K562 (cell line): ENCODE data around the gene TSPAN3. TPM values are rescaled to one million over a fixed set of nuclear protein-coding genes. Genes with fewer than 3 reads are reported as not detected.

ENCODE experiments used
- ATAC-seq: fragments of 200-7000 bp; cut with Tn5 transposase; 3 replicates; pipeline ENCODE4 v1.9.1; 2020; ENCODE audit warnings: moderate library complexity
- BruUV-seq: library from RNA; stranded (reverse); fragments of 400-500 nt; replicated peaks from 2 replicates; lab custom pipeline; 2021; lab: Mats Ljungman, UMichigan
- CTCF ChIA-PET: fragments of 300-600 bp; formaldehyde crosslinking; extraction: SDS; loops from one replicate; lab custom pipeline; 2021; ENCODE audit warnings: low intra/inter-chr PET ratio; lab: Yijun Ruan, JAX
- POLR2A ChIA-PET: fragments of 300-600, 350-650 bp; sonication (Branson Sonifier 250); formaldehyde crosslinking; extraction: SDS; loops from one replicate; lab custom pipeline; 2021; ENCODE audit warnings: antibody characterized with exemption, inconsistent platforms; lab: Yijun Ruan, JAX
- DNase-seq, 4 experiments: peaks; one replicate each; pipeline versions ENCODE4 v3.0.0 to v3.0.0-alpha.2; 2011 to 2018; ENCODE audit warnings: low spot score in 3 of 4, mixed read lengths in 3 of 4; ENCODE audit errors: extremely low read depth in 1 of 4
- FAIRE-seq: peaks from 2 replicates; lab custom pipeline; 2011; peaks lifted over from hg19 to GRCh38; lab: Jason Lieb, UNC
- H2AFZ ChIP-seq: 2 replicates; pipeline ENCODE4 v1.6.0; 2011; ENCODE audit warnings: low read depth, low read length, control low read depth, inconsistent platforms
- H3K27ac ChIP-seq: fragments of 200-600 bp; 3 replicates; pipeline ENCODE4 v1.8.0; 2011; ENCODE audit warnings: low read depth, mild to moderate bottlenecking, control low read depth, inconsistent platforms, low read length, moderate library complexity, mixed read lengths; ENCODE audit errors: extremely low read depth
- H3K27me3 ChIP-seq, 2 experiments: fragments of 300-600 bp in 1 of 2; 2 replicates in 1 of 2; 3 replicates in 1 of 2; pipeline versions ENCODE4 v1.6.0 to v1.8.0; 2011; ENCODE audit warnings: inconsistent platforms in 2 of 2, low read length in 2 of 2, mild to moderate bottlenecking in 1 of 2, mixed read lengths in 1 of 2, moderate library complexity in 1 of 2; ENCODE audit not compliant: control insufficient read depth in 2 of 2, insufficient read depth in 2 of 2
- H3K36me3 ChIP-seq: fragments of 300-600 bp; 3 replicates; pipeline ENCODE4 v1.8.0; 2011; ENCODE audit warnings: mild to moderate bottlenecking, low read length, inconsistent platforms; ENCODE audit not compliant: control insufficient read depth, insufficient read depth
- H3K4me1 ChIP-seq, 2 experiments: fragments of 200-600 bp in 1 of 2; replicated peaks in 1 of 2; 2 replicates in 1 of 2; 3 replicates in 1 of 2; pipeline versions ENCODE4 v1.5.1 to v1.8.0; 2011; ENCODE audit warnings: inconsistent platforms in 2 of 2, low read length in 2 of 2, mild to moderate bottlenecking in 1 of 2, mixed read lengths in 1 of 2, moderate library complexity in 1 of 2; ENCODE audit not compliant: control insufficient read depth in 2 of 2, insufficient read depth in 2 of 2
- H3K4me2 ChIP-seq: 2 replicates; pipeline ENCODE4 v1.6.1; 2011; ENCODE audit warnings: low read length, control low read depth, inconsistent platforms, mixed read lengths; ENCODE audit not compliant: insufficient read depth
- H3K4me3 ChIP-seq: fragments of 200-600 bp; sonication (generic), shearing (Covaris generic); 2 replicates; pipeline ENCODE4 v1.5.1; 2016; ENCODE audit warnings: control low read depth, inconsistent platforms
- H3K79me2 ChIP-seq: fragments of 200-600 bp; 3 replicates; pipeline ENCODE4 v1.8.0; 2011; ENCODE audit warnings: low read length, inconsistent platforms; ENCODE audit not compliant: control insufficient read depth, insufficient read depth
- H3K9ac ChIP-seq, 2 experiments: 2 replicates each; pipeline versions ENCODE4 v1.6.0 to v1.6.1; 2011; ENCODE audit warnings: low read depth in 2 of 2, low read length in 2 of 2, control low read depth in 1 of 2, inconsistent platforms in 1 of 2, mild to moderate bottlenecking in 1 of 2, mixed read lengths in 1 of 2; ENCODE audit not compliant: insufficient read depth in 1 of 2
- H3K9me1 ChIP-seq: one replicate; pipeline ENCODE4 v1.6.0; 2011; ENCODE audit warnings: inconsistent platforms, mild to moderate bottlenecking, low read length, moderate library complexity; ENCODE audit not compliant: control insufficient read depth, insufficient read depth
- H3K9me3 ChIP-seq: replicated peaks from 2 replicates; pipeline ENCODE4 v1.5.1; 2011; ENCODE audit warnings: low read depth, low read length, inconsistent platforms; ENCODE audit not compliant: control insufficient read depth, insufficient read depth
- H4K20me1 ChIP-seq: replicated peaks from 2 replicates; pipeline ENCODE4 v1.6.1; 2011; ENCODE audit warnings: low read length, inconsistent platforms, mixed read lengths; ENCODE audit not compliant: control insufficient read depth, insufficient read depth
- CBFA2T3 ChIP-seq: fragments of 450-650 bp; IDR thresholded peaks from 2 replicates; pipeline ENCODE4 v1.6.1; 2017
- HOXB6 ChIP-seq: fragments of 250-450 bp; sonication (Bioruptor Pico); IDR thresholded peaks from 2 replicates; pipeline ENCODE4 v1.5.1; 2022; ENCODE audit warnings: mild to moderate bottlenecking, borderline replicate concordance
- MLX ChIP-seq, 2 experiments: fragments of 450-650 bp in 1 of 2; sonication (generic) in 1 of 2; formaldehyde crosslinking; conservative IDR thresholded peaks; 2 replicates each; pipeline versions ENCODE4 v1.4.0 to v1.8.1; 2020 to 2022; ENCODE audit warnings: mild to moderate bottlenecking in 1 of 2, missing genetic modification reagents in 1 of 2
- MYC ChIP-seq, 2 experiments: fragments of 250-450 bp in 1 of 2; sonication (Bioruptor Pico) in 1 of 2; IDR thresholded peaks; 2 replicates each; pipeline versions ENCODE4 v1.5.1 to v1.6.1; 2012 to 2021; ENCODE audit warnings: low read depth in 2 of 2, borderline replicate concordance in 1 of 2, improper control_type of control experiment in 1 of 2, low read length in 1 of 2, mild to moderate bottlenecking in 1 of 2, moderate library complexity in 1 of 2
- MYNN ChIP-seq, 2 experiments: sonication (generic); formaldehyde crosslinking in 1 of 2; IDR thresholded peaks; 2 replicates each; pipeline versions ENCODE4 v1.5.0 to v1.6.1; 2016 to 2020; ENCODE audit warnings: antibody characterized with exemption in 1 of 2, missing genetic modification reagents in 1 of 2
- NCOR1 ChIP-seq: fragments of 450-650 bp; IDR thresholded peaks from 2 replicates; pipeline ENCODE4 v1.6.1; 2016; ENCODE audit warnings: mild to moderate bottlenecking, moderate library complexity
- RCOR1 ChIP-seq, 2 experiments: IDR thresholded peaks; 2 replicates each; pipeline ENCODE4 v1.6.1; 2012; ENCODE audit warnings: low read depth in 2 of 2, low read length in 2 of 2, borderline replicate concordance in 1 of 2, improper control_type of control experiment in 1 of 2
- SFPQ ChIP-seq: fragments of 200-400 bp; formaldehyde crosslinking; IDR thresholded peaks from 2 replicates; pipeline ENCODE4 v1.6.1; 2017; ENCODE audit warnings: mild to moderate bottlenecking, low read depth, low read length, moderate library complexity
- SMARCE1 ChIP-seq: fragments of 450-650 bp; IDR thresholded peaks from 2 replicates; pipeline ENCODE4 v1.7.1; 2016; ENCODE audit warnings: mild to moderate bottlenecking
- TRIM24 ChIP-seq, 2 experiments: fragments of 450-650 bp; IDR thresholded peaks; 2 replicates each; pipeline ENCODE4 v1.6.1; 2016
- ZNF212 ChIP-seq: fragments of 450-650 bp; formaldehyde crosslinking; IDR thresholded peaks from 2 replicates; pipeline ENCODE4 v1.4.0; 2020; ENCODE audit warnings: mild to moderate bottlenecking
- WGBS: fragments of 100-300 bp; shearing (Covaris generic); methylation state at CpG from one replicate; pipeline ENCODE4 v1.1.6; 2016; ENCODE audit warnings: low coverage, mixed read lengths; ENCODE audit not compliant: insufficient coverage; ENCODE audit errors: missing lambda C conversion rate; 5-methylcytosine and 5-hydroxymethylcytosine counted together
- in situ Hi-C: fragments of 300-500 bp; cut with MboI; formaldehyde crosslinking; loops from 4 replicates; pipeline ENCODE4 v1.15.0; 2018; ENCODE audit warnings: inconsistent platforms, mixed read lengths
- intact Hi-C: fragments of 100-400 bp; cut with micrococcal nuclease; formaldehyde crosslinking; loops from 2 replicates; pipeline ENCODE4 v1.14.2; 2022
- polyA plus RNA-seq, 8 experiments: library from polyadenylated mRNA; depleted of rRNA in 4 of 8; stranded (reverse) in 5 of 8; unstranded in 3 of 8; fragments of >200 nt; fragmentation: Nextera tagmentation in 2 of 8; fragmentation: Illumina TruSeq in 1 of 8; extraction: Ambion mirVana in 2 of 8; extraction: Trizol in 1 of 8; gene quantifications; 2 replicates each; pipeline versions ENCODE4 v1.2.1 to v1.2.3, GENCODE V29; 2011 to 2014; ENCODE audit warnings: inconsistent platforms in 1 of 8, missing spikeins in 1 of 8
- total RNA-seq, 7 experiments: library from RNA; depleted of rRNA in 6 of 7; stranded (reverse); fragments of >200 nt in 6 of 7; fragmentation: Illumina TruSeq in 2 of 7; extraction: Trizol in 2 of 7; gene quantifications; 2 replicates each; pipeline versions ENCODE4 v1.2.1 to v1.2.3, GENCODE V29; 2011 to 2021; ENCODE audit warnings: low replicate concordance in 1 of 7

Gene TSPAN3
- total and polyA plus RNA-seq, 9 of the 15 experiments (the other 6 are each of a cell fraction or from before 2014, with no cell fraction given) = 14.3 to 144 (median 71.1) TPM

DNA sequence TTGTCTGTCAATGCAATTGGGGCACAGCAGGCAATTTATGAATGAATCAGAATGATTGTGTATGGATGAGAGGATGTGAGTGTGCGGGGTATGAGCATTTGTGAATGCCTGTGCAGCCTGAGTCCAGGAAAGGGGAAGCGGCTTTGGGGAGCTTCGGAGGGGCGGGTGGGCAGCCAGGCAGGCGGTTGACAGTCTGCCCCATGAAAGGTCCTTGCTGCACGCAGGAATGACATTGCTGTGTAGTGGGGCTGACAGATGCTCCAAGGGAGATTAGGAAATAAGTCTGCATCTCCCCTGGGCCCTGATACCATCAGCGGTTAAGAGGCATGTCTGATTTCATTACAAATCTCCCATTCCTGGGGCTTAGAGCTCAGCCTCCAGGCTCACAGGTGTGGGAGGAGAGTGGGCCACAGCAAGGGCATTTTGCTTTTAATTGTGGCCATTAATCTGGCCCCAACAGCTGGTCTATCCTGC is 26.4 kb upstream of the TSPAN3 start (continued):
- peak; percentile 36; the same call in 1 of the 2 replicates for TF ChIP-seq SMARCE1
- peak; percentile 32; the same call in 1 of the 2 replicates for TF ChIP-seq CBFA2T3
- no peak for TF ChIP-seq TRIM24 (IDR thresholded peaks at IDR 0.05)
- no peak for TF ChIP-seq MYNN (IDR thresholded peaks at IDR 0.05)
- no peak for TF ChIP-seq MYNN (CRISPR knock-in tag; IDR thresholded peaks at IDR 0.05)
- no peak for TF ChIP-seq MYC (IDR thresholded peaks at IDR 0.05; ENCODE audit: low read depth, low read length)
- TF ChIP-seq MYC (CRISPR knock-in tag; IDR thresholded peaks at IDR 0.05; ENCODE audit: borderline replicate concordance, low read depth) = no peak

- POLR2A ChIA-PET = interaction anchor here (1.2 kb wide), 1 partner anchor 13 kb away, joined by 3 read pairs; no protein-coding TSS in a partner anchor
- Histone ChIP-seq H3K9ac (no peak overlapping the region; a peak in 1 of 4 replicates), H2AFZ (no peak overlapping the region), H3K9me1 (no peaks in the 10 kb centered on the region), H3K4me1 (no peaks in the 10 kb centered on the region), H3K4me2 (no peak overlapping the region), H3K4me3 (no peak overlapping the region), H3K79me2 (no peaks in the 10 kb centered on the region), H3K27me3 (peaks cover 0 to 32% of the 10 kb centered on the region in 2 experiments; a peak in 3 of 5 replicates), H3K27ac (no peak overlapping the region), H3K9me3 (no peaks in the 10 kb centered on the region), H4K20me1 (peaks cover 4% of the 10 kb centered on the region; the same call in 1 of the 2 replicates), H3K36me3 (no peaks in the 10 kb centered on the region)
- CTCF ChIA-PET = no interaction called here
- FAIRE-seq (no peak), ATAC-seq (no peak), DNase-seq (no peak)
- no TSS peak for BruUV-seq
- in situ Hi-C loops = no loop called here
- no peak for TF ChIP-seq RCOR1 (IDR thresholded peaks at IDR 0.05; ENCODE audit: borderline replicate concordance in 1 of 2, low read depth in 2 of 2, low read length in 2 of 2)
- no peak for TF ChIP-seq NCOR1
- no peak for TF ChIP-seq ZNF212 (CRISPR knock-in tag)
- no peak for TF ChIP-seq HOXB6 (CRISPR knock-in tag)
- TF ChIP-seq SFPQ = no peak
- no peak for TF ChIP-seq MLX (CRISPR knock-in tag; conservative IDR thresholded peaks at IDR 0.05)
- intact Hi-C loops = loop anchor here (5.0 kb wide), 1 partner anchor 69 kb away; no protein-coding TSS in a partner anchor
- WGBS = 16% methylated on average over 5 of the region's 7 CpGs
These were observed 25.6 kb upstream of the TSPAN3 start for GRCh38 chr15:77096541-77096940.
